Measurements from ENCODE around the gene PRRC2C.

The PRRC2C gene

GRCh38 chr1:171636141-171636540 is 150.8 kb downstream of the PRRC2C start:
- no peak for TF ChIP-seq CTCF (IDR thresholded peaks at IDR 0.05)

- TF ChIP-seq CTCF (IDR thresholded peaks at IDR 0.05): no peak
These were observed 152.7 kb downstream of the PRRC2C start for GRCh38 chr1:171637928-171638576.

GRCh38 chr1:171640225-171640624 is 154.9 kb downstream of the PRRC2C start:
- no peak for TF ChIP-seq CTCF (IDR thresholded peaks at IDR 0.05)

- TF ChIP-seq CTCF (IDR thresholded peaks at IDR 0.05): no peak
These were observed 155.9 kb downstream of the PRRC2C start for GRCh38 chr1:171641076-171641864.

GRCh38 chr1:171642197-171642596 is 156.9 kb downstream of the PRRC2C start:
- TF ChIP-seq CTCF (IDR thresholded peaks at IDR 0.05): no peak

Measured in LNCAP (cell line).